Measurements from ENCODE around the gene CDH13.

Gene CDH13

GRCh38 chr16:83549316-83550182, 922.8 kb downstream of the CDH13 start:
- DNase-seq (ENCODE audit: low read depth, low spot score) = no peak
- no peak overlapping the region for H3K4me3 ChIP-seq (ENCODE audit: low read length)

- H3K4me3 ChIP-seq (ENCODE audit: low read length) = no peak overlapping the region
- DNase-seq (ENCODE audit: low read depth, low spot score) = no peak
Observed at GRCh38 chr16:83550183-83550569, 923.4 kb downstream of the CDH13 start.

- DNase-seq (ENCODE audit: low read depth, low spot score) = no peak
- H3K4me3 ChIP-seq (ENCODE audit: low read length) = no peak overlapping the region
Observed at GRCh38 chr16:83552228-83552627, 925.5 kb downstream of the CDH13 start.

GRCh38 chr16:83552930-83553329, 926.2 kb downstream of the CDH13 start:
- no peak overlapping the region for H3K4me3 ChIP-seq (ENCODE audit: low read length)
- DNase-seq (ENCODE audit: low read depth, low spot score) = no peak

- no peak overlapping the region for H3K4me3 ChIP-seq (ENCODE audit: low read length)
- no peak for DNase-seq (ENCODE audit: low read depth, low spot score)
Observed at GRCh38 chr16:83554096-83554495, 927.3 kb downstream of the CDH13 start.

- no peak for DNase-seq (ENCODE audit: low read depth, low spot score)
- no peak overlapping the region for H3K4me3 ChIP-seq (ENCODE audit: low read length)
Observed at GRCh38 chr16:83554540-83554939, 927.8 kb downstream of the CDH13 start.

- no peak overlapping the region for H3K4me3 ChIP-seq (ENCODE audit: low read length)
- DNase-seq (ENCODE audit: low read depth, low spot score) = no peak
Observed at GRCh38 chr16:83561876-83562275, 935.1 kb downstream of the CDH13 start.

GRCh38 chr16:83568345-83568744, 941.6 kb downstream of the CDH13 start:
- no peak overlapping the region for H3K4me3 ChIP-seq (ENCODE audit: low read length)
- DNase-seq (ENCODE audit: low read depth, low spot score) = no peak

- H3K4me3 ChIP-seq (ENCODE audit: low read length) = no peak overlapping the region
- no peak for DNase-seq (ENCODE audit: low read depth, low spot score)
Observed at GRCh38 chr16:83574388-83574787, 947.6 kb downstream of the CDH13 start.

- no peak overlapping the region for H3K4me3 ChIP-seq (ENCODE audit: low read length)
- DNase-seq (ENCODE audit: low read depth, low spot score) = no peak
Observed at GRCh38 chr16:83577078-83577745, 950.4 kb downstream of the CDH13 start.

GRCh38 chr16:83578171-83578570, 951.4 kb downstream of the CDH13 start:
- no peak overlapping the region for H3K4me3 ChIP-seq (ENCODE audit: low read length)
- no peak for DNase-seq (ENCODE audit: low read depth, low spot score)

GRCh38 chr16:83579027-83579426, 952.3 kb downstream of the CDH13 start:
- DNase-seq (ENCODE audit: low read depth, low spot score) = no peak
- no peak overlapping the region for H3K4me3 ChIP-seq (ENCODE audit: low read length)

- no peak for DNase-seq (ENCODE audit: low read depth, low spot score)
- H3K4me3 ChIP-seq (ENCODE audit: low read length) = no peak overlapping the region
Observed at GRCh38 chr16:83579436-83579835, 952.7 kb downstream of the CDH13 start.

GRCh38 chr16:83581082-83581481, 954.3 kb downstream of the CDH13 start:
- no peak for DNase-seq (ENCODE audit: low read depth, low spot score)
- no peak overlapping the region for H3K4me3 ChIP-seq (ENCODE audit: low read length)

- no peak overlapping the region for H3K4me3 ChIP-seq (ENCODE audit: low read length)
- no peak for DNase-seq (ENCODE audit: low read depth, low spot score)
Observed at GRCh38 chr16:83581994-83582747, 955.4 kb downstream of the CDH13 start.

- no peak for DNase-seq (ENCODE audit: low read depth, low spot score)
- H3K4me3 ChIP-seq (ENCODE audit: low read length) = no peak overlapping the region; the same call in 1 of the 2 replicates
Observed at GRCh38 chr16:83586036-83586435, 959.3 kb downstream of the CDH13 start.

GRCh38 chr16:83586461-83587200, 959.9 kb downstream of the CDH13 start:
- DNase-seq (ENCODE audit: low read depth, low spot score) = no peak
- H3K4me3 ChIP-seq (ENCODE audit: low read length) = no peak overlapping the region

- DNase-seq (ENCODE audit: low read depth, low spot score) = no peak
- no peak overlapping the region for H3K4me3 ChIP-seq (ENCODE audit: low read length)
Observed at GRCh38 chr16:83587201-83587600, 960.4 kb downstream of the CDH13 start.

- H3K4me3 ChIP-seq (ENCODE audit: low read length) = no peak overlapping the region
- no peak for DNase-seq (ENCODE audit: low read depth, low spot score)
Observed at GRCh38 chr16:83588070-83588469, 961.3 kb downstream of the CDH13 start.
